ENCODE measurements around the gene NUDC. TPM values are rescaled to one million over a fixed set of nuclear protein-coding genes. Genes with fewer than 3 reads are reported as not detected.

NUDC gene
- total and polyA plus RNA-seq, 2 of the 13 experiments (the other 11 are each of a cell fraction or from before 2014, with no cell fraction given): 34.7 to 104 TPM

- peak; percentile 73; the same call in 1 of the 2 replicates for TF ChIP-seq ZXDC (CRISPR knock-in tag; IDR thresholded peaks at IDR 0.05)
- peak; percentile 94 for TF ChIP-seq NCOR1 (IDR thresholded peaks at IDR 0.05; ENCODE audit: borderline replicate concordance, low read length)
- TF ChIP-seq ZBTB4 (CRISPR knock-in tag; IDR thresholded peaks at IDR 0.05; ENCODE audit: borderline replicate concordance): peak; percentile 94; the same call in 1 of the 2 replicates
- peak; percentile 88; the same call in 1 of the 2 replicates for TF ChIP-seq ZNF235 (CRISPR knock-in tag; IDR thresholded peaks at IDR 0.05; ENCODE audit: borderline replicate concordance)
- no peak for TF ChIP-seq TCF7L2 (IDR thresholded peaks at IDR 0.05; ENCODE audit: low read depth, low read length)
- TF ChIP-seq PBX3 (CRISPR knock-in tag; IDR thresholded peaks at IDR 0.05; ENCODE audit: borderline replicate concordance): 0 out of 2 replicates have a peak, but pooled peaks have one; percentile 27
- TF ChIP-seq, protein P1, sequence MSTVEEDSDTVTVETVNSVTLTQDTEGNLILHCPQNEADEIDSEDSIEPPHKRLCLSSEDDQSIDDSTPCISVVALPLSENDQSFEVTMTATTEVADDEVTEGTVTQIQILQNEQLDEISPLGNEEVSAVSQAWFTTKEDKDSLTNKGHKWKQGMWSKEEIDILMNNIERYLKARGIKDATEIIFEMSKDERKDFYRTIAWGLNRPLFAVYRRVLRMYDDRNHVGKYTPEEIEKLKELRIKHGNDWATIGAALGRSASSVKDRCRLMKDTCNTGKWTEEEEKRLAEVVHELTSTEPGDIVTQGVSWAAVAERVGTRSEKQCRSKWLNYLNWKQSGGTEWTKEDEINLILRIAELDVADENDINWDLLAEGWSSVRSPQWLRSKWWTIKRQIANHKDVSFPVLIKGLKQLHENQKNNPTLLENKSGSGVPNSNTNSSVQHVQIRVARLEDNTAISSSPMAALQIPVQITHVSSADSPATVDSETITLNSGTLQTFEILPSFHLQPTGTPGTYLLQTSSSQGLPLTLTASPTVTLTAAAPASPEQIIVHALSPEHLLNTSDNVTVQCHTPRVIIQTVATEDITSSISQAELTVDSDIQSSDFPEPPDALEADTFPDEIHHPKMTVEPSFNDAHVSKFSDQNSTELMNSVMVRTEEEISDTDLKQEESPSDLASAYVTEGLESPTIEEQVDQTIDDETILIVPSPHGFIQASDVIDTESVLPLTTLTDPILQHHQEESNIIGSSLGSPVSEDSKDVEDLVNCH (CRISPR knock-in tag; IDR thresholded peaks at IDR 0.05): peak; percentile 83; the same call in 1 of the 2 replicates
- peak; percentile 72 for TF ChIP-seq ZMYM4 (CRISPR knock-in tag; IDR thresholded peaks at IDR 0.05)
- TF ChIP-seq, protein P2, sequence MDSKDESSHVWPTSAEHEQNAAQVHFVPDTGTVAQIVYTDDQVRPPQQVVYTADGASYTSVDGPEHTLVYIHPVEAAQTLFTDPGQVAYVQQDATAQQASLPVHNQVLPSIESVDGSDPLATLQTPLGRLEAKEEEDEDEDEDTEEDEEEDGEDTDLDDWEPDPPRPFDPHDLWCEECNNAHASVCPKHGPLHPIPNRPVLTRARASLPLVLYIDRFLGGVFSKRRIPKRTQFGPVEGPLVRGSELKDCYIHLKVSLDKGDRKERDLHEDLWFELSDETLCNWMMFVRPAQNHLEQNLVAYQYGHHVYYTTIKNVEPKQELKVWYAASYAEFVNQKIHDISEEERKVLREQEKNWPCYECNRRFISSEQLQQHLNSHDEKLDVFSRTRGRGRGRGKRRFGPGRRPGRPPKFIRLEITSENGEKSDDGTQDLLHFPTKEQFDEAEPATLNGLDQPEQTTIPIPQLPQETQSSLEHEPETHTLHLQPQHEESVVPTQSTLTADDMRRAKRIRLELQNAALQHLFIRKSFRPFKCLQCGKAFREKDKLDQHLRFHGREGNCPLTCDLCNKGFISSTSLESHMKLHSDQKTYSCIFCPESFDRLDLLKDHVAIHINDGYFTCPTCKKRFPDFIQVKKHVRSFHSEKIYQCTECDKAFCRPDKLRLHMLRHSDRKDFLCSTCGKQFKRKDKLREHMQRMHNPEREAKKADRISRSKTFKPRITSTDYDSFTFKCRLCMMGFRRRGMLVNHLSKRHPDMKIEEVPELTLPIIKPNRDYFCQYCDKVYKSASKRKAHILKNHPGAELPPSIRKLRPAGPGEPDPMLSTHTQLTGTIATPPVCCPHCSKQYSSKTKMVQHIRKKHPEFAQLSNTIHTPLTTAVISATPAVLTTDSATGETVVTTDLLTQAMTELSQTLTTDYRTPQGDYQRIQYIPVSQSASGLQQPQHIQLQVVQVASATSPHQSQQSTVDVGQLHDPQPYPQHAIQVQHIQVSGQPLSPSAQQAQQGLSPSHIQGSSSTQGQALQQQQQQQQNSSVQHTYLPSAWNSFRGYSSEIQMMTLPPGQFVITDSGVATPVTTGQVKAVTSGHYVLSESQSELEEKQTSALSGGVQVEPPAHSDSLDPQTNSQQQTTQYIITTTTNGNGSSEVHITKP (CRISPR knock-in tag; IDR thresholded peaks at IDR 0.05; ENCODE audit: low read depth): peak; percentile 88
- TF ChIP-seq SSRP1 (CRISPR knock-in tag; IDR thresholded peaks at IDR 0.05): peak; percentile 89; the same call in 1 of the 2 replicates
- peak; percentile 94 for TF ChIP-seq ELF3 (CRISPR knock-in tag; IDR thresholded peaks at IDR 0.05)
- TF ChIP-seq PCBP2 (optimal IDR thresholded peaks at IDR 0.05; ENCODE audit: low read depth, low read length, poor library complexity, severe bottlenecking): no peak
These were observed 7.6 kb upstream of the NUDC start, which contains the start of gene NR0B2 (continued) for GRCh38 chr1:26913754-26914619.

All from HepG2 (cell line).